ENCODE measurements around the gene SFXN5.

Gene SFXN5

GRCh38 chr2:72999729-73000725 is 71.5 kb downstream of the SFXN5 start:
- no peak for TF ChIP-seq CTCF (IDR thresholded peaks at IDR 0.05; ENCODE audit: insufficient read depth, low read length, poor library complexity, severe bottlenecking)
- Histone ChIP-seq H3K36me3 (ENCODE audit: control insufficient read depth, insufficient read depth, low read length) (no peaks in the 10 kb centered on the region), H3K4me3 (replicated peaks; ENCODE audit: low read depth, low read length) (no peak overlapping the region), H3K27me3 (replicated peaks; ENCODE audit: control insufficient read depth, insufficient read depth, low read length) (no peaks in the 10 kb centered on the region)
- DNase-seq (ENCODE audit: extremely low read depth, insufficient read length) = no peak

- H3K27me3 ChIP-seq (replicated peaks; ENCODE audit: control insufficient read depth, insufficient read depth, low read length) = no peaks in the 10 kb centered on the region
- H3K4me3 ChIP-seq (replicated peaks; ENCODE audit: low read depth, low read length) = no peak overlapping the region
- TF ChIP-seq CTCF (IDR thresholded peaks at IDR 0.05; ENCODE audit: insufficient read depth, low read length, poor library complexity, severe bottlenecking) = no peak
- no peak for DNase-seq (ENCODE audit: extremely low read depth, insufficient read length)
- no peaks in the 10 kb centered on the region for H3K36me3 ChIP-seq (ENCODE audit: control insufficient read depth, insufficient read depth, low read length)
Measured at GRCh38 chr2:72998724-72999123, 72.8 kb downstream of the SFXN5 start.

- no peak for TF ChIP-seq CTCF (IDR thresholded peaks at IDR 0.05; ENCODE audit: insufficient read depth, low read length, poor library complexity, severe bottlenecking)
- no peaks in the 10 kb centered on the region for H3K36me3 ChIP-seq (ENCODE audit: control insufficient read depth, insufficient read depth, low read length)
Measured at GRCh38 chr2:72998234-72998651, 73.3 kb downstream of the SFXN5 start.

GRCh38 chr2:72996117-72996502 is 75.4 kb downstream of the SFXN5 start:
- H3K27me3 ChIP-seq (replicated peaks; ENCODE audit: control insufficient read depth, insufficient read depth, low read length) = no peaks in the 10 kb centered on the region
- H3K4me3 ChIP-seq (replicated peaks; ENCODE audit: low read depth, low read length) = no peak overlapping the region
- no peak for DNase-seq (ENCODE audit: extremely low read depth, insufficient read length)
- H3K36me3 ChIP-seq (ENCODE audit: control insufficient read depth, insufficient read depth, low read length) = no peaks in the 10 kb centered on the region
- TF ChIP-seq CTCF (IDR thresholded peaks at IDR 0.05; ENCODE audit: insufficient read depth, low read length, poor library complexity, severe bottlenecking) = no peak

More at GRCh38 chr2:72998234-72998651, 73.3 kb downstream of the SFXN5 start:
- H3K27me3 ChIP-seq (replicated peaks; ENCODE audit: control insufficient read depth, insufficient read depth, low read length) = no peaks in the 10 kb centered on the region
- DNase-seq (ENCODE audit: extremely low read depth, insufficient read length) = no peak
- H3K4me3 ChIP-seq (replicated peaks; ENCODE audit: low read depth, low read length) = no peak overlapping the region

GRCh38 chr2:72995430-72996116 is 75.9 kb downstream of the SFXN5 start:
- Histone ChIP-seq H3K4me3 (replicated peaks; ENCODE audit: low read depth, low read length) (no peak overlapping the region), H3K36me3 (ENCODE audit: control insufficient read depth, insufficient read depth, low read length) (no peaks in the 10 kb centered on the region), H3K27me3 (replicated peaks; ENCODE audit: control insufficient read depth, insufficient read depth, low read length) (no peaks in the 10 kb centered on the region)
- no peak for DNase-seq (ENCODE audit: extremely low read depth, insufficient read length)
- TF ChIP-seq CTCF (IDR thresholded peaks at IDR 0.05; ENCODE audit: insufficient read depth, low read length, poor library complexity, severe bottlenecking) = no peak

All from GM06990 (cell line).